ENCODE results near the gene LZTS3. TPM values are rescaled to one million over a fixed set of nuclear protein-coding genes. Genes with fewer than 3 reads are reported as not detected.
A peak's percentile ranks its signal among the peaks of the same experiment; 100 is the strongest.
"Not testable (repeated sequence)": the region's sequence is repeated elsewhere in the genome, so short reads cannot be mapped to it uniquely, and the experiment has no call there.

The LZTS3 gene
- total RNA-seq, 1 experiment from 2014 or later: 4.5 TPM

DNA sequence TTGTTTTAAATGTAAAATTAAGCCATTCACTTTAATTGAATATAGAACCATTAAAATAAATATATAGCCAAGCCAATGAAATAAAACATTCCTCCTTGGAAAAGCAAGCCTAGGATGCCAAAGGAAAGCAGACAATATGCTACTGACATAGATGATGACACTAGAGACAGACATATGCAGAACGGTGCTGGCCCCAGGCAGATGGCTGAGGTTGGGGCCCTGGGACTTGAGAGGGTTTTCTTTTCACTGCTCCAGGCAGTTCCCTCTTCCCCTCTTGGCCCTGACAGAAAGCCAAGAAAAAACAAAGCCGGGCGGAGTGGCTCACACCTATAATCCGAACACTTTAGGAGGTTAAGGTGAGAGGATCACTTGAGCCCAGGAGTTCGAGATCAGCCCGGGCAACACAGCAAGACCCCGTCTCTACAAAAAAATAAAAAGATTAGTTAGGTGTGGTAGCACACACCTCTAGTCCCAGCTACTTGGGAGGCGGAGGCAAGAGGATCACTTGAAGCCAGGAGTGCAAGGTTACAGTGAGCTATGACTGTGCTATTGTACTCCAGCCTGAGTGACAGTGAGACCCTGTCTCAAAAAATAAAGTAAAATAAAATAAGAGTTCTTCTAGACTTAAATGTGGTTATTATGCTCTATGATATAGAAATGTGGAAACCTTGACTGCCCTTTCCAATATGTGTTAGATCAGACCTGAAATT is 44.9 kb downstream of the LZTS3 start:
- TF ChIP-seq, protein P1, sequence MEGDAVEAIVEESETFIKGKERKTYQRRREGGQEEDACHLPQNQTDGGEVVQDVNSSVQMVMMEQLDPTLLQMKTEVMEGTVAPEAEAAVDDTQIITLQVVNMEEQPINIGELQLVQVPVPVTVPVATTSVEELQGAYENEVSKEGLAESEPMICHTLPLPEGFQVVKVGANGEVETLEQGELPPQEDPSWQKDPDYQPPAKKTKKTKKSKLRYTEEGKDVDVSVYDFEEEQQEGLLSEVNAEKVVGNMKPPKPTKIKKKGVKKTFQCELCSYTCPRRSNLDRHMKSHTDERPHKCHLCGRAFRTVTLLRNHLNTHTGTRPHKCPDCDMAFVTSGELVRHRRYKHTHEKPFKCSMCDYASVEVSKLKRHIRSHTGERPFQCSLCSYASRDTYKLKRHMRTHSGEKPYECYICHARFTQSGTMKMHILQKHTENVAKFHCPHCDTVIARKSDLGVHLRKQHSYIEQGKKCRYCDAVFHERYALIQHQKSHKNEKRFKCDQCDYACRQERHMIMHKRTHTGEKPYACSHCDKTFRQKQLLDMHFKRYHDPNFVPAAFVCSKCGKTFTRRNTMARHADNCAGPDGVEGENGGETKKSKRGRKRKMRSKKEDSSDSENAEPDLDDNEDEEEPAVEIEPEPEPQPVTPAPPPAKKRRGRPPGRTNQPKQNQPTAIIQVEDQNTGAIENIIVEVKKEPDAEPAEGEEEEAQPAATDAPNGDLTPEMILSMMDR (IDR thresholded peaks at IDR 0.05; ENCODE audit: insufficient read depth in 1 of 2, low read depth in 1 of 2, low read length in 1 of 2, severe bottlenecking in 1 of 2, unreplicated experiment in 1 of 2): no peak
- Mint-ChIP-seq H3K4me3 (ENCODE audit: unreplicated experiment) (no peak overlapping the region), H3K4me1 (ENCODE audit: low read depth, unreplicated experiment) (peaks cover 6% of the 10 kb centered on the region), H3K36me3 (ENCODE audit: insufficient read depth, unreplicated experiment) (peaks cover 10% of the 10 kb centered on the region), H3K9me3 (ENCODE audit: unreplicated experiment) (no peaks in the 10 kb centered on the region), H3K27ac (ENCODE audit: unreplicated experiment) (no peak overlapping the region), H3K27me3 (ENCODE audit: insufficient read depth, unreplicated experiment) (no peaks in the 10 kb centered on the region)
- H3K27me3 ChIP-seq (replicated peaks; ENCODE audit: control insufficient read depth, insufficient read depth, low read length): no peaks in the 10 kb centered on the region
- H3K4me3 ChIP-seq (ENCODE audit: low read depth, low read length): no peak overlapping the region
- no TSS peak for BruUV-seq (replicated peaks)
- no peaks in the 10 kb centered on the region for H3K36me3 ChIP-seq (ENCODE audit: control insufficient read depth, insufficient read depth, low read length)
- POLR2A ChIA-PET: no interaction called here
- peaks cover 8% of the 10 kb centered on the region; the same call in 1 of the 2 replicates for H3K4me1 ChIP-seq
- intact Hi-C loops (cut with micrococcal nuclease; ENCODE audit: unreplicated experiment): no loop called here
- CTCF ChIA-PET: no interaction called here
- no peak for DNase-seq
- H3K9me3 ChIP-seq: peaks cover 8% of the 10 kb centered on the region

- no peak for DNase-seq
- no peaks in the 10 kb centered on the region for H3K27me3 ChIP-seq (replicated peaks; ENCODE audit: control insufficient read depth, insufficient read depth, low read length)
- no peaks in the 10 kb centered on the region for H3K27me3 Mint-ChIP-seq (ENCODE audit: insufficient read depth, unreplicated experiment)
- H3K4me1 ChIP-seq: peaks cover 8% of the 10 kb centered on the region; the same call in 1 of the 2 replicates
- H3K9me3 Mint-ChIP-seq (ENCODE audit: unreplicated experiment): no peaks in the 10 kb centered on the region
- TF ChIP-seq, protein P1 (IDR thresholded peaks at IDR 0.05; ENCODE audit: insufficient read depth in 1 of 2, low read depth in 1 of 2, low read length in 1 of 2, severe bottlenecking in 1 of 2, unreplicated experiment in 1 of 2): no peak
- H3K9me3 ChIP-seq: peaks cover 11% of the 10 kb centered on the region
- no peak overlapping the region for H3K4me3 ChIP-seq (ENCODE audit: low read depth, low read length)
- CTCF ChIA-PET: no interaction called here
- POLR2A ChIA-PET: no interaction called here
- intact Hi-C loops (cut with micrococcal nuclease; ENCODE audit: unreplicated experiment): no loop called here
- peaks cover 22% of the 10 kb centered on the region for H3K36me3 Mint-ChIP-seq (ENCODE audit: insufficient read depth, unreplicated experiment)
- peaks cover 6% of the 10 kb centered on the region for H3K4me1 Mint-ChIP-seq (ENCODE audit: low read depth, unreplicated experiment)
- no peak overlapping the region for H3K4me3 Mint-ChIP-seq (ENCODE audit: unreplicated experiment)
- BruUV-seq (replicated peaks): no TSS peak
- peaks cover 3% of the 10 kb centered on the region; the same call in 1 of the 2 replicates for H3K36me3 ChIP-seq (ENCODE audit: control insufficient read depth, insufficient read depth, low read length)
- H3K27ac Mint-ChIP-seq (ENCODE audit: unreplicated experiment): peak overlapping the region; percentile 8
Measured at GRCh38 chr20:3126527-3126859, 46.9 kb downstream of the LZTS3 start.

- H3K4me3 Mint-ChIP-seq (ENCODE audit: unreplicated experiment); CTCF ChIA-PET; H3K27me3 ChIP-seq (replicated peaks; ENCODE audit: control insufficient read depth, insufficient read depth, low read length); H3K9me3 Mint-ChIP-seq (ENCODE audit: unreplicated experiment); H3K4me3 ChIP-seq (ENCODE audit: low read depth, low read length); intact Hi-C loops (cut with micrococcal nuclease; ENCODE audit: unreplicated experiment); DNase-seq; POLR2A ChIA-PET; H3K27me3 Mint-ChIP-seq (ENCODE audit: insufficient read depth, unreplicated experiment); H3K4me1 Mint-ChIP-seq (ENCODE audit: low read depth, unreplicated experiment); H3K36me3 ChIP-seq (ENCODE audit: control insufficient read depth, insufficient read depth, low read length); H3K4me1 ChIP-seq; BruUV-seq (replicated peaks): not testable (repeated sequence)
- Mint-ChIP-seq H3K36me3 (ENCODE audit: insufficient read depth, unreplicated experiment) (peaks cover 26% of the 10 kb centered on the region), H3K27ac (ENCODE audit: unreplicated experiment) (peak overlapping the region; percentile 8)
- peaks cover 11% of the 10 kb centered on the region for H3K9me3 ChIP-seq
Measured at GRCh38 chr20:3125776-3126526, 47.4 kb downstream of the LZTS3 start.

GRCh38 chr20:3124773-3125560 is 48.4 kb downstream of the LZTS3 start:
- H3K4me3 Mint-ChIP-seq (ENCODE audit: unreplicated experiment); H3K4me1 ChIP-seq; H3K9me3 Mint-ChIP-seq (ENCODE audit: unreplicated experiment); H3K36me3 ChIP-seq (ENCODE audit: control insufficient read depth, insufficient read depth, low read length); H3K4me3 ChIP-seq (ENCODE audit: low read depth, low read length); H3K27me3 Mint-ChIP-seq (ENCODE audit: insufficient read depth, unreplicated experiment); POLR2A ChIA-PET; H3K27ac Mint-ChIP-seq (ENCODE audit: unreplicated experiment); CTCF ChIA-PET; H3K27me3 ChIP-seq (replicated peaks; ENCODE audit: control insufficient read depth, insufficient read depth, low read length); intact Hi-C loops (cut with micrococcal nuclease; ENCODE audit: unreplicated experiment); H3K4me1 Mint-ChIP-seq (ENCODE audit: low read depth, unreplicated experiment); BruUV-seq (replicated peaks); DNase-seq: not testable (repeated sequence)
- H3K9me3 ChIP-seq: peaks cover 11% of the 10 kb centered on the region
- peaks cover 33% of the 10 kb centered on the region for H3K36me3 Mint-ChIP-seq (ENCODE audit: insufficient read depth, unreplicated experiment)

DNA sequence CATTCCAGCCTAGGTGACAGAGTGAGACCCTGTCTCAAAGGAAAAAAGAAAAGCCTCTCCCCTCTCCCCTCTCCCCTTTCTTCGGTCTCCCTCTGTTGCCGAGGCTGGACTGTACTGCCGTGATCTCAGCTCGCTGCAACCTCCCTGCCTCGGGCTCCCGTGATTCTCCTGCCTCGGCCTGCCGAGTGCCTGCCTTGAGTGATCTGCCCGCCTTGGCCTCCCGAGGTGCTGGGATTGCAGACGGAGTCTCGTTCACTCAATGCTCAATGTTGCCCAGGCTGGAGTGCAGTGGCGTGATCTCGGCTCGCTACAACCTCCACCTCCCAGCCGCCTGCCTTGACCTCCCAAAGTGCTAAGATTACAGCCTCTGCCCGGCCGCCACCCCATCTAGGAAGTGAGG is 49.2 kb downstream of the LZTS3 start:
- POLR2A ChIA-PET; H3K9me3 Mint-ChIP-seq (ENCODE audit: unreplicated experiment); H3K36me3 ChIP-seq (ENCODE audit: control insufficient read depth, insufficient read depth, low read length): not testable (repeated sequence)

More for the DNA sequence above, 49.2 kb downstream of the LZTS3 start:
- H3K4me1 ChIP-seq; H3K27me3 Mint-ChIP-seq (ENCODE audit: insufficient read depth, unreplicated experiment); intact Hi-C loops (cut with micrococcal nuclease; ENCODE audit: unreplicated experiment); H3K27ac Mint-ChIP-seq (ENCODE audit: unreplicated experiment); H3K27me3 ChIP-seq (replicated peaks; ENCODE audit: control insufficient read depth, insufficient read depth, low read length); DNase-seq; H3K4me1 Mint-ChIP-seq (ENCODE audit: low read depth, unreplicated experiment); H3K4me3 ChIP-seq (ENCODE audit: low read depth, low read length); BruUV-seq (replicated peaks); H3K4me3 Mint-ChIP-seq (ENCODE audit: unreplicated experiment): not testable (repeated sequence)
- H3K36me3 Mint-ChIP-seq (ENCODE audit: insufficient read depth, unreplicated experiment): peaks cover 33% of the 10 kb centered on the region
- CTCF ChIA-PET: interaction anchor here (0.7 kb wide), 1 partner anchor 162 kb away, joined by 3 read pairs; no protein-coding TSS in a partner anchor
- peaks cover 11% of the 10 kb centered on the region for H3K9me3 ChIP-seq
